Immature natural killer cell (primary cell): ENCODE data around the gene RASA3. TPM values are rescaled to one million over a fixed set of nuclear protein-coding genes. Genes with fewer than 3 reads are reported as not detected.
A peak's percentile ranks its signal among the peaks of the same experiment; 100 is the strongest.

Source experiments
- DNase-seq, 3 donors: peaks; one replicate each; pipeline ENCODE4 v3.0.0; 2022; ENCODE audit warnings: mixed read lengths in 1 of 3
- H3K27ac Mint-ChIP-seq, 6 donors: one replicate each; pipeline ENCODE4 v1.8.0; 2020; ENCODE audit warnings: mixed read lengths in 6 of 6, mild to moderate bottlenecking in 5 of 6, inconsistent platforms in 4 of 6, moderate library complexity in 3 of 6
- H3K27me3 Mint-ChIP-seq, 3 donors: one replicate each; pipeline ENCODE4 v1.8.0; 2020 to 2021; ENCODE audit warnings: low read depth in 3 of 3, mild to moderate bottlenecking in 3 of 3, mixed read lengths in 3 of 3, moderate library complexity in 3 of 3, inconsistent platforms in 1 of 3
- H3K36me3 Mint-ChIP-seq, 3 donors: one replicate each; pipeline ENCODE4 v1.8.0; 2020; ENCODE audit warnings: mixed read lengths in 3 of 3, inconsistent platforms in 2 of 3, mild to moderate bottlenecking in 2 of 3
- H3K4me1 Mint-ChIP-seq, 2 donors: one replicate each; pipeline ENCODE4 v1.8.0; 2020; ENCODE audit warnings: inconsistent platforms in 2 of 2, mild to moderate bottlenecking in 2 of 2, mixed read lengths in 2 of 2, moderate library complexity in 1 of 2
- H3K4me3 Mint-ChIP-seq, 5 donors: one replicate each; pipeline ENCODE4 v1.8.0; 2020; ENCODE audit warnings: mild to moderate bottlenecking in 5 of 5, mixed read lengths in 5 of 5, inconsistent platforms in 3 of 5, moderate library complexity in 3 of 5
- H3K9me3 Mint-ChIP-seq, 6 donors: one replicate each; pipeline ENCODE4 v1.8.0; 2020; ENCODE audit warnings: mild to moderate bottlenecking in 6 of 6, mixed read lengths in 6 of 6, inconsistent platforms in 4 of 6, moderate library complexity in 3 of 6
- polyA plus RNA-seq, 3 donors: library from polyadenylated mRNA; unstranded; fragments of 300-500 nt; fragmentation: Illumina TruSeq; gene quantifications; one replicate each; pipeline ENCODE4 v1.2.3, GENCODE V29; 2021

The RASA3 gene
- polyA plus RNA-seq, 3 donors from 2014 or later = 37.4 to 153 (median 64.8) TPM

DNA sequence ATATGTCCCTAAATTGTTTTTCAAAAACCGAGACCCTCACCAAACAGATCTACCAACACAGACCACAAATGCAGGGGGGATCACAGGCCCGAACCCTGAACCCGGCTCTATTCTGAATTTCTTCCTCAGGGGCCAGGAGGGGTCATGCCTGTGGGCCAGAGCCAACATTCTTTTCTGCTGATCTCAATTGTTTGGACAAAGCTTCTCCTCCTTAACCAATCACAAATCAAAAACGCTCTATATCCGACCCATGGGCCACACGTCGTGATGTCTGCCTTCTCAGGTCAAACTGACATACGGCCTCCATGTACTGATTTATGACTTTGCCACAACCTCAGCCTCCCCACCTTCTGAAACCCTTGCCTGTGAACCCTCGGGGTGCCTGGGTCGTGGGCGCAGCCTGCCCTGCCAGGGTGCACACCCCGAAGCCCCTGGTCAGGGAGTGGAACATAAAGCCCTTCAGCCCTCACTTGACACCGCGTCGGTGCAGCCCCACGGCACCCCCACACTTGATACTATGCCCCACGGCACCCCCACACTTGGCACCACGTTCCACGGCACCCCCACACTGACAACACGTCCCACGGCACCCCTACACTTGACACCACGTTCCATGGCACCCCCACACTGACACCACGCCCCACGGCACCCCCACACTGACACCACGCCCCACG lies 100.2 kb downstream of the RASA3 start:
- H3K4me3 Mint-ChIP-seq = no peak overlapping the region
- peaks cover 42 to 51% of the 10 kb centered on the region in 2 donors for H3K4me1 Mint-ChIP-seq
- peaks cover 0 to 4% (median 0%) of the 10 kb centered on the region in 6 donors for H3K9me3 Mint-ChIP-seq
- no peak for DNase-seq
- peak overlapping the region; percentile 44 to 78 (median 66) for H3K27ac Mint-ChIP-seq
- H3K27me3 Mint-ChIP-seq = peaks cover 18 to 47% (median 30%) of the 10 kb centered on the region in 3 donors
- peaks cover 10 to 29% (median 13%) of the 10 kb centered on the region in 3 donors for H3K36me3 Mint-ChIP-seq

DNA sequence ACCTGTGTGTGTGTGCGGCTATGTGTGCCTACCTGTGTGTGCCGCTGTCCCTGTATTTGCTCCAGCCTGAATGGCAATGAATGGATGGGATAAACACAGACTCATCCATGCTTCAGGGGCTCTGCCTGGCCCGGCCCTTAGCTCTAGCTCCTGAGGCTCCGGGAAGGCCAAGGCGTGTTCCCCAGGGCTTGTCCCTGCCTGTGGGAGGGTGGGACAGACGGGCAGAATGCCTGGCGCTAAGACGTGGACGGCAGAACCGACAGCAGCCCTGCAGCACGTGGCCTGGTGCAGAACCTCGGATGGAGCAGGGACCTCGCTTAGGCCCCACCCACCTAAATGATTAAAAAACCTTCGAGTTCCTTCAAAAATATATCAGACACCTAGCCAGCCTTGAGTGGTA lies 100.8 kb downstream of the RASA3 start:
- Mint-ChIP-seq H3K27me3 (peaks cover 20 to 45% (median 29%) of the 10 kb centered on the region in 3 donors), H3K36me3 (peaks cover 10 to 27% (median 13%) of the 10 kb centered on the region in 3 donors), H3K9me3 (peaks cover 0 to 4% (median 0%) of the 10 kb centered on the region in 6 donors), H3K4me3 (peak overlapping the region in 1 of 5 donors; percentile 47), H3K4me1 (peaks cover 40 to 51% of the 10 kb centered on the region in 2 donors), H3K27ac (peak overlapping the region; percentile 3 to 94 (median 74))
- DNase-seq = no peak

DNA sequence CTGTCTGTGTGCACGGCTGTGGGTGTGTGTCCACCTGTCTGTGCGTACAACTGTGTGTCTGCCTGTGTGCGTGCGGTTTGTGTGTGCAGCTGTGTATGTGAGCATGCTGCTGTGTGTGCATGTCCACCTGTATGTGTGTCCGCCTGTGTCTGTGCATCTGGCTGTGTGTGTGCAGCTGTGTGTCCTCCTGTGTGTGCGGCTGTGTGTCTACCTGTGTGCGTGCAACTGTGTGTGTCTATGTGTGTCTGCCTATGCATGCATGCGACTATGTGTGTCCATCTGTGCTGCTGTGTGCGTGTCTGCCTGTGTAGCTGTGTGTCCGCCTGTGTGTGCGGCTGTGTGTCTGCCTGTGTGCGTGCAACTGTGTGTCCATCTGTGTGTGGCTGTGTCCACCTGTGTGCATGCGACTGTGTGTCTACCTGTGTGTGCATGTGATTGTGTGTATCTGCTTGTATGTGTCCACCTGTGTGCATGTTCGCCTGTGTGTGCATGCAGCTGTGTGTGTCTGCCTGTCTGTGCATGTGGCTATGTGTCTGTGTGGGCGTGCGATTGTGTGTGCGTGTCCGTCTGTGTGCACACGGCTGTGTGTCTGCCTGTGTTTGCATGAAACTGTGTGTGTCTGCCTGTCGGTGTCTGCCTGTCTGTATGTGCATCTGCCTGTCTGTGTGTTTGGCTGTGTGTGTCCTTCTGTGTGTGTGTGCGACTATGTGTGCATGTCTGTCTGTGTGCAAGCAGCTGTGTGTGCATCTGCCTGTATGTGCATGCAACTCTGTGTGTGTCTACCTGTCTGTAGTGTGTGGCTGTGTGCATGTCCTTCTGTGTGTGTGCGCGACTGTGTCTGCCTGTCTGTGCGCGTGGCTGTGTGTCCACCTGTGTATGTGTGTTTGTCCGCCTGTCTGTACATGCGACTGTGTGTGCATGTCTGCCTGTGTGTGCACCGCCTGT lies 101.5 kb downstream of the RASA3 start:
- peaks cover 21 to 45% (median 30%) of the 10 kb centered on the region in 3 donors for H3K27me3 Mint-ChIP-seq
- peak overlapping the region; percentile 36 to 94 (median 77) for H3K27ac Mint-ChIP-seq
- DNase-seq = no peak
- peaks cover 0 to 4% (median 0%) of the 10 kb centered on the region in 6 donors for H3K9me3 Mint-ChIP-seq
- H3K4me1 Mint-ChIP-seq = peaks cover 42 to 57% of the 10 kb centered on the region in 2 donors
- H3K36me3 Mint-ChIP-seq = peaks cover 11 to 28% (median 13%) of the 10 kb centered on the region in 3 donors
- peak overlapping the region in 2 of 5 donors; percentile 20 to 47 for H3K4me3 Mint-ChIP-seq

DNA sequence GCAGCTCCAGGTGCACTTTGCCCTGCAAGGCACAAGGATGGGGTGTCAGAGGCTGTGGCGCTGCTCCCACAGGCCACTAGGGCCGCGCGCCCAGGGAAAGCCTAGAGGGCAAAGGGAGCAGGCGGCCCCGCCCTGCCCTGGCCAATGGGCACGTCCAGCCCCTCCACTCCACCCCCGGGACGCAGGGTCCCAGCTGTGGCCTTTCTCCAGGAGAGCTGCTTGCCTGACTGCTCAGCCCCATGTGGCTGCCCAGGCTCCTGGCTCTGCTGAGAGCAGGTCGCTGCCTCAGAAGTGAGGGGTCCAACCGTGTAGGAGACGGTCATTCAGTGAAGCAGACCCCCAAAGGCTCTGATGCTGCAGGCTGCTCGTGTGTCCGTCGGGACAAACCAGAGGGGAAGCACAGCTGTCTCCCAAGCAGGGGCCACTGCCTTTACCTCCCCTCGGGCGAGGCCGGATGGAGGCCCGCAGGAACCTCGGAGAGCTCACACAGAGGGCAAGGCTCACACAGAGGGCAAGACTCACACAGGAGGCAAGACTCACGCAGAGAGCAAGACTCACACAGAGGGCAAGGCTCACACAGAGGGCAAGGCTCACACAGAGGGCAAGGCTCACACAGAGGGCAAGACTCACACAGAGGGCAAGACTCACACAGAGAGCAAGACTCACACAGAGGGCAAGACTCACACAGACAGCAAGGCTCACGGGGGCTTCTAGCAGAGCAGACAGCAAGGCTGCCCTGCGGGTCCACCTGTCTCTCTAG lies 102.4 kb downstream of the RASA3 start:
- Mint-ChIP-seq H3K9me3 (peaks cover 0 to 4% (median 0%) of the 10 kb centered on the region in 6 donors), H3K27ac (peak overlapping the region; percentile 65 to 86 (median 77)), H3K36me3 (peaks cover 11 to 27% (median 13%) of the 10 kb centered on the region in 3 donors), H3K4me1 (peaks cover 49 to 64% of the 10 kb centered on the region in 2 donors), H3K4me3 (no peak overlapping the region), H3K27me3 (peaks cover 24 to 51% (median 38%) of the 10 kb centered on the region in 3 donors)
- DNase-seq = no peak

DNA sequence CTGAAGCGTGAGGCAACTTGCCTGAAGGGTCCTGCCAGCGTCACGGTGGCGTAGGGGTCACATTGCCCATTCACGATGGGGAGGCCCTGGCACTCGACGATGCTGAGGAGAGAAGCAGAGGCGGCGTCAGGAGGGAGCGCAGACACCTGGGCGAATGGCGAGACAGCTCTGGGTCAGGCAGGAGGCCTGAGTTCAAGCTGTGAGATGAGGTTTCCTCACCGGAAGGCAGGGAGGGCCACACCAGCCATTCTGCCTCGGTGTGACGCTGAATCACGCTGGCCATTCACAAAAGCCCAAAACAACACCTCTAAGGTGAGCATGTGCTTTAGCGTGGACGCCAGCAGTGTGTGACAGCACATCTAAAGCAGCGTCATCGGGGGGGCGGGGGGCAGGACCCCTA lies 104.6 kb downstream of the RASA3 start:
- H3K9me3 Mint-ChIP-seq = peaks cover 0 to 2% (median 0%) of the 10 kb centered on the region in 6 donors
- peaks cover 52 to 68% of the 10 kb centered on the region in 2 donors for H3K4me1 Mint-ChIP-seq
- peak overlapping the region in 3 of 5 donors; percentile 23 to 38 (median 35) for H3K4me3 Mint-ChIP-seq
- peak overlapping the region; percentile 82 to 95 (median 87) for H3K27ac Mint-ChIP-seq
- peaks cover 19 to 55% (median 40%) of the 10 kb centered on the region in 3 donors for H3K27me3 Mint-ChIP-seq
- peaks cover 11 to 25% (median 13%) of the 10 kb centered on the region in 3 donors for H3K36me3 Mint-ChIP-seq
- peak; percentile 47 to 59 (median 48) for DNase-seq

DNA sequence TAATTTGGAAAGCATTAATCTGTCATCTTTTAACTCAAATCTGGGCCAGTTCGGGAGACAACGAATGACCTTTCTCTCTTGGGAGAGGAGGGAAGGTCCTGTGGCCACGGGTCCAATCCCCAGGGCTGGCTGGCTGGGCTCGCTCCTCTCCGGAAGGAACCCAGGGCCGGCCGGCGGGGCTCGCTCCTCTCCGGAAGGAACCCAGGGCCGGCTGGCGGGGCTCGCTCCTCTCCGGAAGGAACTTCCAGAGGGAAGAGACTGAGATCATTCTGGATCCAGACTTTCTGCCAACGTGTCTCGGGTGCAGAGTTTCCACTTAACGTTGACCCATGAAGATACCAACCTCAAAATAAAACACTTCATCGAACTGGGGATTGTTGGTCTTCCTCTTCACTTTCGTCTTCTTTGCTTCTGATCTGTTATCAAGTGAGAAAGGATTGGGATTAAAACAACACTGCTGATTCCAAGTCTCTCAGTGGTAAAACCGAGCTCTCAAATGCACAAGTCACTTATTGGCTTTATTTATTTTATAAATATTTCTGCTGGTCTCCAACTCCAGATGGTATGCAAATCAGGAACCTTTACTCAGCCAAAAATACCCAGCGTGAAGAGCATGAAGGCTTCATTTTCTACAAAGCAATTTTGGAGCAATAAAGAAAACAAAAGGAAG lies 105.2 kb downstream of the RASA3 start:
- peak overlapping the region; percentile 82 to 95 (median 87) for H3K27ac Mint-ChIP-seq
- peaks cover 49 to 63% of the 10 kb centered on the region in 2 donors for H3K4me1 Mint-ChIP-seq
- H3K27me3 Mint-ChIP-seq = peaks cover 17 to 54% (median 43%) of the 10 kb centered on the region in 3 donors
- no peak for DNase-seq
- peak overlapping the region in 1 of 5 donors; percentile 35 for H3K4me3 Mint-ChIP-seq
- H3K9me3 Mint-ChIP-seq = peaks cover 0 to 2% (median 0%) of the 10 kb centered on the region in 6 donors
- peaks cover 11 to 25% (median 13%) of the 10 kb centered on the region in 3 donors for H3K36me3 Mint-ChIP-seq

DNA sequence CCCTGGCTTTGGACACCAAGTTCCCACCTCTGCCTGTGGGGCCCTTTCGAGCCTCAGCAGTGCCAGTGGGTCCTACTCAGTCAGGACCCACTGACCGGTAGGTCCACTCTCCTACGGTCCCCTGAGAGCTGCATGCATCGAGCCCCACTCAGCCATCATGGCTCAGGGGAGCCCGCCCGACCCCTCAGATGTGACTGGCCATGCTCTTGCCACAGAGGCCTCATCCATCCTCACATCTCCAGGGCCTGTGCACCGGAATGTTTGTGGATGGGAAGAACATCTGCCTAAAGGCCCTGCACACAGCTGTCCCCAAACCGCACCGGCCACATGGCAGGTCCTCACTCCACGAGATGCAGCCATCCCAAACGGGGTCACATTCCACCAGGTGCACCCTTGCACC lies 105.9 kb downstream of the RASA3 start:
- no peak overlapping the region for H3K4me3 Mint-ChIP-seq
- H3K27ac Mint-ChIP-seq = peak overlapping the region; percentile 11 to 82 (median 62)

DNA sequence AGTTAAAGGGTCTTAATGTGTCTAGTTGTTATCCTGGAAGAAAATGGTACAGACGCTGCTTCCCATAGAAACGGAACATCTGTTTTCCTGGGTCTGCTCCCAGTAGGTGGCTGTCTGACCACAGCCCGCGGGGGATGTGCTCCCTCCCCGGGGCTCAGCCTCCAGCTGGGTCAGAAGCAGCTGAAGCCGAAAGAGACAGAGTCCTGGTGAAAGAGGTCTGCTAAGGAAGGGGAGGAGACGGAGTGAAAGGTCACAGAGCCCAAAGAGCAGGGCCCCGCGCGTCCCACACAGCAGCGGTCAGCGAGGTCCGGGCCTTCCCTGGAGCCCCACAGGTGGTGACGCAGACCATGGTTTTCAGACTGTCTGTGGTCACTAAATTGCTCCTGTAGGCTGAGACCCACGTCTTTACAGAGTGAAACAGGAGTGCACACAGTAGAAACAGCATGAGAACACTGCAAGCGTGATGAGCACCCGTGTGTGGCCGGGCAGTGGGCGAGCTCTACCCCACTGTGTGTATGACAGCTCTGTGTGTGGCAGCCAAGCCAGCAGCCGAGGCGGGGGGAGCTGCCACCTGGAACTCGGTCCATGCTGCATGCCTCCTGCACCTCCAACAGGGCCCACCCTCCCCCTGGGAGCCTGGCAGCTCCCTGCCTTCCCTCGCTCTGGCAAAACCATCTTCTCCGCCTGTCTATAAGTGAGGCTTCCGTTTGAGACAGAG lies 106.5 kb downstream of the RASA3 start:
- no peak for DNase-seq
- Mint-ChIP-seq H3K4me1 (peaks cover 37 to 50% of the 10 kb centered on the region in 2 donors), H3K9me3 (peaks cover 0 to 2% (median 0%) of the 10 kb centered on the region in 6 donors), H3K4me3 (no peak overlapping the region), H3K36me3 (peaks cover 7 to 26% (median 8%) of the 10 kb centered on the region in 3 donors), H3K27ac (peak overlapping the region; percentile 66 to 82 (median 78)), H3K27me3 (peaks cover 16 to 52% (median 51%) of the 10 kb centered on the region in 3 donors)

More for the DNA sequence above, 105.9 kb downstream of the RASA3 start:
- no peak for DNase-seq
- H3K4me1 Mint-ChIP-seq = peaks cover 43 to 56% of the 10 kb centered on the region in 2 donors
- H3K27me3 Mint-ChIP-seq = peaks cover 16 to 52% (median 48%) of the 10 kb centered on the region in 3 donors
- peaks cover 0 to 2% (median 0%) of the 10 kb centered on the region in 6 donors for H3K9me3 Mint-ChIP-seq
- peaks cover 11 to 26% (median 13%) of the 10 kb centered on the region in 3 donors for H3K36me3 Mint-ChIP-seq

DNA sequence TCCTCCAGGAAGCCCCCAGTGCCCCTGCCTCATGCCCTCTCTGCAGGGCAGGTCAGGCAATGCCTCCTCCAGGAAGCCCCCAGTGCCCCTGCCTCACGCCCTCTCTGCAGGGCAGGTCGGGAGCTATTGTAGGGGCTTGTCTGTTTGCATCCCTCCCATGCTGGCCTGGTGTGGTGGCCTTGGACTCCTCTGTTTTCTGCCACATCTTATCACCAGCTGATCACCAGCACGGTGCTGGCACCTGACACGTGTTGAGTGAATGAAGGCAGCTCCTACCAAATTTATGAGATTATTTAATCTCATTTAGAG lies 107.1 kb downstream of the RASA3 start:
- Mint-ChIP-seq H3K4me3 (peak overlapping the region in 4 of 5 donors; percentile 8 to 36 (median 22)), H3K27ac (peak overlapping the region; percentile 66 to 82 (median 78)), H3K4me1 (peaks cover 33 to 45% of the 10 kb centered on the region in 2 donors), H3K36me3 (peaks cover 3 to 22% (median 4%) of the 10 kb centered on the region in 3 donors), H3K9me3 (peaks cover 0 to 2% (median 0%) of the 10 kb centered on the region in 6 donors), H3K27me3 (peaks cover 13 to 54% (median 52%) of the 10 kb centered on the region in 3 donors)
- no peak for DNase-seq

DNA sequence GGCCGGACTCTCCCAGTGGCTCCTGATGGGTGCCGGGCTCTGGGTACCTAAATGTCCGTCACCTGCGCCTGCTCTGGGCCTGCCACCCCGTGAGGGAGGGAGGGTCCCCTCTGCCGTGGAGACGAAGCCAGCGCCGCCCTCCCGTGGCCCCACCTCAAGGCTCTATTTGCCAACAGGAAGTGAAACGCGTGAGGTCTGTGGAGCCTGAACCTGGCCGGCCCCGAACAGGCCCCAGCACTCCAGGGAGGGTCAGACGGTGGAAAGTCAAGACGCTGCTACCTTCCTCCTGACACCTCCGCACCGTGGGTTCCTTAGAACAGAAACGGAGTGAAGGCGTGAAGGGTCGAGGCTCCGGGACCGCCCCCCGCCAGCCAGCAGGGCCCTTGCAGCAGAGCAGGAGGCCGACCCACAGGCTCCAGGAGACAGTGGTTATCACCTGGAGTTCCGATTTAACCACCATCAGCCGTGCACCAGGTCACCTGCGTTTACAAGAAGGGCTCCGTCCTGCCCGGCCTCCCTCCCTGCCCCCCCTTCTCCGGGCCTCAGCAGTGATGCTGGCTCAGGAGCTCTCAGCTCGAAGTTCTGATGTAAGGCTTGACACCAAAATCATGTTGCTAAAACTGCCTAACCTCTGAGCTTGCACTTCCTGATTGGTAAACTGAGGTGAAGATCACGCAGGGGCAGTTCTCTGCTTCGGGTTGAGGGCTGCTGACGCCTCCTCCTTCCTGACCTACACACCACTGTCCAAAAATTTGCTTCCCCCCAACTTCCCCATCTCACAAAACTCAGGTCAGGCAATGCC lies 107.6 kb downstream of the RASA3 start:
- DNase-seq = peak in 2 of 3 donors; percentile 21 to 36
- peak overlapping the region; percentile 62 to 82 (median 74) for H3K27ac Mint-ChIP-seq
- peaks cover 33 to 44% of the 10 kb centered on the region in 2 donors for H3K4me1 Mint-ChIP-seq
- H3K4me3 Mint-ChIP-seq = peak overlapping the region in 4 of 5 donors; percentile 8 to 36 (median 22)
- H3K9me3 Mint-ChIP-seq = peaks cover 0 to 2% (median 0%) of the 10 kb centered on the region in 6 donors
- H3K36me3 Mint-ChIP-seq = peaks cover 3 to 22% (median 4%) of the 10 kb centered on the region in 3 donors
- H3K27me3 Mint-ChIP-seq = peaks cover 12 to 54% (median 52%) of the 10 kb centered on the region in 3 donors
